Parathyroid adenoma (tissue), 2 donors: Measurements from ENCODE around the gene USP51.

Experiments
- H2AFZ ChIP-seq: fragments of 300-600 bp; sonication (generic); one replicate; pipeline ENCODE4 v1.7.0; 2017; ENCODE audit warnings: antibody characterized with exemption, mild to moderate bottlenecking
- H3K27ac ChIP-seq: fragments of 300-600 bp; sonication (generic); one replicate; pipeline ENCODE4 v1.7.0; 2017
- H3K27me3 ChIP-seq: fragments of 300-600 bp; sonication (generic); one replicate; pipeline ENCODE4 v1.7.0; 2017; ENCODE audit warnings: low read length; ENCODE audit not compliant: control insufficient read depth, insufficient read depth
- H3K36me3 ChIP-seq: fragments of 300-600 bp; sonication (generic); one replicate; pipeline ENCODE4 v1.7.0; 2017; ENCODE audit warnings: low read length; ENCODE audit not compliant: control insufficient read depth, insufficient read depth
- H3K4me1 ChIP-seq: fragments of 300-600 bp; sonication (generic); one replicate; pipeline ENCODE4 v1.7.0; 2017; ENCODE audit warnings: control low read depth
- H3K4me2 ChIP-seq: fragments of 300-600 bp; sonication (generic); one replicate; pipeline ENCODE4 v1.7.0; 2017; ENCODE audit warnings: low read length
- H3K4me3 ChIP-seq: fragments of 300-600 bp; sonication (generic); one replicate; pipeline ENCODE4 v1.7.0; 2017; ENCODE audit warnings: low read depth, low read length
- H3K79me2 ChIP-seq: fragments of 300-600 bp; sonication (generic); one replicate; pipeline ENCODE4 v1.7.0; 2017; ENCODE audit warnings: control low read depth
- H3K9ac ChIP-seq: fragments of 300-600 bp; sonication (generic); one replicate; pipeline ENCODE4 v1.7.0; 2017; ENCODE audit warnings: mild to moderate bottlenecking
- H3K9me3 ChIP-seq: fragments of 300-600 bp; sonication (generic); one replicate; pipeline ENCODE4 v1.7.0; 2017; ENCODE audit warnings: low read length; ENCODE audit not compliant: control insufficient read depth
- CTCF ChIP-seq: fragments of 300-600 bp; sonication (generic); IDR thresholded peaks from one replicate; pipeline ENCODE4 v1.7.0; 2017; ENCODE audit warnings: antibody characterized with exemption, mild to moderate bottlenecking
- donor health status: primary hyperparathyroidism.

Gene USP51

GRCh38 chrX:55490121-55490520, 473 bp upstream of the USP51 start:
- peak overlapping the region; percentile 88 for H3K4me3 ChIP-seq
- H3K4me1 ChIP-seq, result no peaks in the 10 kb centered on the region
- H3K79me2 ChIP-seq, result no peaks in the 10 kb centered on the region
- H3K9me3 ChIP-seq, result no peaks in the 10 kb centered on the region
- no peaks in the 10 kb centered on the region for H3K36me3 ChIP-seq
- H2AFZ ChIP-seq, result peak overlapping the region; percentile 80
- peak overlapping the region; percentile 76 for H3K9ac ChIP-seq
- H3K27me3 ChIP-seq, result no peaks in the 10 kb centered on the region
- H3K27ac ChIP-seq, result peak overlapping the region; percentile 99
- H3K4me2 ChIP-seq, result peak overlapping the region; percentile 94
- no peak for TF ChIP-seq CTCF

GRCh38 chrX:55488593-55489313, 895 bp downstream of the USP51 start:
- Histone ChIP-seq H3K4me2 (peak overlapping the region; percentile 94), H3K4me3 (peak overlapping the region; percentile 88), H3K4me1 (no peaks in the 10 kb centered on the region), H2AFZ (peak overlapping the region; percentile 80), H3K9ac (peak overlapping the region; percentile 76), H3K36me3 (no peaks in the 10 kb centered on the region), H3K79me2 (no peaks in the 10 kb centered on the region), H3K27me3 (no peaks in the 10 kb centered on the region), H3K27ac (peak overlapping the region; percentile 99), H3K9me3 (no peaks in the 10 kb centered on the region)
- TF ChIP-seq CTCF, result no peak

GRCh38 chrX:55488006-55488592, 1.5 kb downstream of the USP51 start:
- peak overlapping the region; percentile 99 for H3K27ac ChIP-seq
- peak overlapping the region; percentile 77 for H2AFZ ChIP-seq
- no peaks in the 10 kb centered on the region for H3K9me3 ChIP-seq
- H3K4me1 ChIP-seq, result no peaks in the 10 kb centered on the region
- no peaks in the 10 kb centered on the region for H3K27me3 ChIP-seq
- H3K79me2 ChIP-seq, result no peaks in the 10 kb centered on the region
- H3K36me3 ChIP-seq, result no peaks in the 10 kb centered on the region
- peak overlapping the region; percentile 42 for H3K4me3 ChIP-seq
- H3K9ac ChIP-seq, result no peak overlapping the region
- peak overlapping the region; percentile 57 for H3K4me2 ChIP-seq
- no peak for TF ChIP-seq CTCF

GRCh38 chrX:55487143-55487542, 2.5 kb downstream of the USP51 start:
- H3K79me2 ChIP-seq, result no peaks in the 10 kb centered on the region
- no peaks in the 10 kb centered on the region for H3K36me3 ChIP-seq
- no peak for TF ChIP-seq CTCF
- H3K27me3 ChIP-seq, result no peaks in the 10 kb centered on the region
- H3K27ac ChIP-seq, result no peak overlapping the region
- no peaks in the 10 kb centered on the region for H3K9me3 ChIP-seq
- no peak overlapping the region for H2AFZ ChIP-seq
- H3K4me3 ChIP-seq, result no peak overlapping the region
- no peak overlapping the region for H3K4me2 ChIP-seq
- no peak overlapping the region for H3K9ac ChIP-seq
- H3K4me1 ChIP-seq, result no peaks in the 10 kb centered on the region

- Histone ChIP-seq H3K27ac (no peak overlapping the region), H3K4me2 (no peak overlapping the region), H3K4me3 (no peak overlapping the region)
These were observed 2.9 kb downstream of the USP51 start for GRCh38 chrX:55486736-55487135.

More at GRCh38 chrX:55486736-55487135, 2.9 kb downstream of the USP51 start:
- no peaks in the 10 kb centered on the region for H3K36me3 ChIP-seq
- no peaks in the 10 kb centered on the region for H3K27me3 ChIP-seq
- H3K79me2 ChIP-seq, result no peaks in the 10 kb centered on the region
- no peaks in the 10 kb centered on the region for H3K4me1 ChIP-seq
- no peak overlapping the region for H2AFZ ChIP-seq
- H3K9ac ChIP-seq, result no peak overlapping the region
- no peaks in the 10 kb centered on the region for H3K9me3 ChIP-seq
- no peak for TF ChIP-seq CTCF
